Lower leg skin (tissue), 3 donors: ENCODE data around the gene BFSP2.

Experiments
- CTCF ChIP-seq, 3 donors: fragments of 450-650 bp; IDR thresholded peaks; one replicate each; pipeline ENCODE4 v1.5.1; 2016; ENCODE audit warnings: antibody characterized with exemption in 3 of 3, mild to moderate bottlenecking in 3 of 3, moderate library complexity in 2 of 3
- POLR2A ChIP-seq, 2 donors: fragments of 450-650 bp; IDR thresholded peaks; one replicate each; pipeline ENCODE4 v1.6.1; 2016 to 2017; ENCODE audit warnings: antibody characterized with exemption in 2 of 2, mild to moderate bottlenecking in 1 of 2, moderate library complexity in 1 of 2

GRCh38 chr3:133360476-133360875 lies 39.4 kb upstream of the BFSP2 start:
- TF ChIP-seq CTCF (IDR thresholded peaks at IDR 0.05) (no peak), POLR2A (IDR thresholded peaks at IDR 0.05) (no peak)
